Measurements from ENCODE around the gene IP6K3.

GRCh38 chr6:33699131-33699530, 47.6 kb downstream of the IP6K3 start:
- no peak for TF ChIP-seq EP300 (IDR thresholded peaks at IDR 0.05)
- TF ChIP-seq, protein P1, sequence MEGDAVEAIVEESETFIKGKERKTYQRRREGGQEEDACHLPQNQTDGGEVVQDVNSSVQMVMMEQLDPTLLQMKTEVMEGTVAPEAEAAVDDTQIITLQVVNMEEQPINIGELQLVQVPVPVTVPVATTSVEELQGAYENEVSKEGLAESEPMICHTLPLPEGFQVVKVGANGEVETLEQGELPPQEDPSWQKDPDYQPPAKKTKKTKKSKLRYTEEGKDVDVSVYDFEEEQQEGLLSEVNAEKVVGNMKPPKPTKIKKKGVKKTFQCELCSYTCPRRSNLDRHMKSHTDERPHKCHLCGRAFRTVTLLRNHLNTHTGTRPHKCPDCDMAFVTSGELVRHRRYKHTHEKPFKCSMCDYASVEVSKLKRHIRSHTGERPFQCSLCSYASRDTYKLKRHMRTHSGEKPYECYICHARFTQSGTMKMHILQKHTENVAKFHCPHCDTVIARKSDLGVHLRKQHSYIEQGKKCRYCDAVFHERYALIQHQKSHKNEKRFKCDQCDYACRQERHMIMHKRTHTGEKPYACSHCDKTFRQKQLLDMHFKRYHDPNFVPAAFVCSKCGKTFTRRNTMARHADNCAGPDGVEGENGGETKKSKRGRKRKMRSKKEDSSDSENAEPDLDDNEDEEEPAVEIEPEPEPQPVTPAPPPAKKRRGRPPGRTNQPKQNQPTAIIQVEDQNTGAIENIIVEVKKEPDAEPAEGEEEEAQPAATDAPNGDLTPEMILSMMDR (IDR thresholded peaks at IDR 0.05): no peak
- TF ChIP-seq POLR2AphosphoS5 (IDR thresholded peaks at IDR 0.05): no peak
